Measurements from ENCODE around the gene HMG20B.

Gene HMG20B

GRCh38 chr19:3622224-3622623 lies 49.5 kb downstream of the HMG20B start:
- H3K4me3 ChIP-seq (ENCODE audit: low read depth, low read length) = no peak overlapping the region
- TF ChIP-seq CTCF (IDR thresholded peaks at IDR 0.05; ENCODE audit: low read depth, low read length) = no peak

GRCh38 chr19:3623716-3624115 lies 51.0 kb downstream of the HMG20B start:
- TF ChIP-seq CTCF (IDR thresholded peaks at IDR 0.05; ENCODE audit: low read depth, low read length) = no peak
- H3K4me3 ChIP-seq (ENCODE audit: low read depth, low read length) = no peak overlapping the region

- H3K4me3 ChIP-seq (ENCODE audit: low read depth, low read length) = peak overlapping the region; percentile 97
- no peak for TF ChIP-seq CTCF (IDR thresholded peaks at IDR 0.05; ENCODE audit: low read depth, low read length)
Observed at GRCh38 chr19:3625996-3626472, 53.3 kb downstream of the HMG20B start.

GRCh38 chr19:3626473-3627350 lies 54.0 kb downstream of the HMG20B start, which contains the start of gene CACTIN:
CACTIN (minus strand) TSS chr19:3626790; CDS start chr19:3626762, 28 bp downstream.
- H3K4me3 ChIP-seq (ENCODE audit: low read depth, low read length) = peak within 1 kb of the TSS; percentile 97
- no peak for TF ChIP-seq CTCF (IDR thresholded peaks at IDR 0.05; ENCODE audit: low read depth, low read length)

- no peak for TF ChIP-seq CTCF (IDR thresholded peaks at IDR 0.05; ENCODE audit: low read depth, low read length)
- peak overlapping the region; percentile 8; the same call in 1 of the 2 replicates for H3K4me3 ChIP-seq (ENCODE audit: low read depth, low read length)
Observed at GRCh38 chr19:3627351-3627723, 54.6 kb downstream of the HMG20B start.
